ENCODE results near the gene NDST4.

Gene NDST4

DNA sequence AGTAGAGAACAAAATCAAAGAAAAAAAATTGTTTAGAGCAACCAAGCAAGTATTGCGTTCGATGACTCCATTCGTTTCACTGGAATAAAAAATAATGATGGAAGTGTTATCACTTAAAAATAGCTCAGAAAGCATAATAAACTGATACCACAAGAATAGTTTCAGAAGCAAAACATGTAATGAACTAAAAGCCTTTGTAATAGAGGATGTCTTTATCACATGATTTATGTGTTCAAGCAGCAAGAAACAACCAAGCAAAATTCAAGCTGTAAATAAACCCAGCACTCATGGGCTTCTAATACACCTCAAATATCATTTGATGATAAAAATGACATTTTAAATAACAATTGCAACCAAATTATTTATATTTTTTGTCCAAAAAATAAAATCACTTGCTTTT is 192.2 kb downstream of the NDST4 start:
- DNase-seq (ENCODE audit: low read depth in 2 of 2, low spot score in 1 of 2) = no peak

- DNase-seq (ENCODE audit: low read depth in 2 of 2, low spot score in 1 of 2) = no peak
Measured at GRCh38 chr4:114911111-114911510, 202.3 kb downstream of the NDST4 start.

GRCh38 chr4:114907568-114907967 is 205.9 kb downstream of the NDST4 start:
- no peak for DNase-seq (ENCODE audit: low read depth in 2 of 2, low spot score in 1 of 2)

DNA sequence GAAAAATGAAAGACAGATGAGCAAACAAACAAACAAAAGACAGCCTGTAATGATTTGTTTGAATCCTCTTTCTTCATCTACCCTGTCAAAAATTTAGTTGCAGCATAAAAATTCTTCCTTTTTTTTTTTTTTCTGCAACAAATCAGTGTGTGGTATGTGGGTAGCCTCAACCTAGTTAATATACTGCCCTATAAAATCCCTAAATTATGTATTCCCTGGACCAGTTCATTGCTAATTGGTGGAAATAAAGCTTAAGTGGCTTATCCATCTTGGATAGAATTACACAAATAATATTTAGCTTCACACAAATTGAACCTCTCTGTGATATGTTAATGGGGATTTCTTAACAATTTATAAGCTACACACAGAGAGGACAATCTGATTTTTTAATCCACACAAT is 208.4 kb downstream of the NDST4 start:
- DNase-seq (ENCODE audit: low read depth in 2 of 2, low spot score in 1 of 2) = no peak

- no peak for DNase-seq (ENCODE audit: low read depth in 2 of 2, low spot score in 1 of 2)
Measured at GRCh38 chr4:114900934-114901333, 212.5 kb downstream of the NDST4 start.

DNA sequence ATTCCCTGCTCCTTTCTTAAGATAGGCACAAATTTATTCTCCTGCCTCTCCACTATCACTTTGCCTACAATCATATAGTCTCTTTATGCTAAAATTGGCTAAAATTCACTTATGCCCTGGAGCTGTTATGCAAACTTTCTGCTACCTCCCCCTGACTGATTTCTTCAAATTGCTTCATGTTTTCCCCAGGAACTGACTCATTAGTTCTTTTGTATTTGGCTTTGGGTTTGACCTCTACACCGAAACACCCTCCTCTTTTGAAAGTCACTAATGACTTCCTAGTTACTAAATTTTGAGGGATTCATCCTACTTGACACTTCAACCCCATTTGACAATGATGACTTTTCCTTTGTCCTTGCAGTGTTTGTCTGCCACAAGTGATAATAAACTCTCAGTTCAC is 222.6 kb downstream of the NDST4 start:
- DNase-seq (ENCODE audit: low read depth in 2 of 2, low spot score in 1 of 2) = no peak

DNA sequence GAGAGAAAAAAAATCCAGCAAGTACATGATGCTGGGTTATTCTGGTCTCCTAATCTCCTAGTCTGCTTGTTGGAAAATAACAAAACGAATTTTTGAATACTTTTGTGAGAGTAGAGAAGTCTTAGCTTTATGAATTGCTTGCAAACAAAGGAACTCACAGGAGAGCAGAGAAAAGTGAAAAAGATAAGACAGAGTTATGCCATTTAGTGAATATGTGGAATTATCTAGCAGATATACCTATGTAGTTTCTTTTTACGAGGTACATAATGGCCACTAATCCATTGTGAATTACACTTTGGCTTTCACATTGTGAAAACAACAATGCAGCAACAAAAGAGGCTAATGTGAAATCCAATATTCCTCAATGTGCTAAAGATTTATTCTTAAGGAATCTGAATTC is 226.7 kb downstream of the NDST4 start:
- no peak for DNase-seq (ENCODE audit: low read depth in 2 of 2, low spot score in 1 of 2)

- no peak for DNase-seq (ENCODE audit: low read depth in 2 of 2, low spot score in 1 of 2)
Measured at GRCh38 chr4:114883641-114884040, 229.8 kb downstream of the NDST4 start.

- DNase-seq (ENCODE audit: low read depth in 2 of 2, low spot score in 1 of 2) = no peak
Measured at GRCh38 chr4:114879916-114880669, 233.3 kb downstream of the NDST4 start.

- DNase-seq (ENCODE audit: low read depth in 2 of 2, low spot score in 1 of 2) = no peak
Measured at GRCh38 chr4:114875630-114876029, 237.8 kb downstream of the NDST4 start.

- DNase-seq (ENCODE audit: low read depth in 2 of 2, low spot score in 1 of 2) = no peak
Measured at GRCh38 chr4:114874321-114874720, 239.1 kb downstream of the NDST4 start.

DNA sequence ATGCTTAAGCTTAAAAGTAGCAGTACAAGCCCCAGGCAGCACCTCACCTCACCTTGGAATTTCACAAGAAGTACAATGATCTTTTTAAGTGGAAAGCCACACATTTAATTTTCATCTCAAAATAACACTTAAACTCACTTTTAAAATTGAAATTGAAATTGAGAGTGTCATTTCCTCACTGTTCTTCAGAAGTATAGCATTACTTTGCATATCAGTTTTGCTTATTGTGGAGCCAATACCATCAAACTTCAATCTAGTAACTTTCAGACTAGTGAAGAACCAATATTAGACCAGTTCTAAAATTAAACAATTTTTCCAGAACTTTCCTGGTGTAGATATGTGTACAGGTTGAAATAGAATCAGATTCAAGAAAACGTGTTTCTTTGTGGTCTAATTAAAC is 242.4 kb downstream of the NDST4 start:
- DNase-seq (ENCODE audit: low read depth in 2 of 2, low spot score in 1 of 2) = no peak

- no peak for DNase-seq (ENCODE audit: low read depth in 2 of 2, low spot score in 1 of 2)
Measured at GRCh38 chr4:114866901-114867670, 246.3 kb downstream of the NDST4 start.

- no peak for DNase-seq (ENCODE audit: low read depth in 2 of 2, low spot score in 1 of 2)
Measured at GRCh38 chr4:114864060-114864459, 249.4 kb downstream of the NDST4 start.

DNA sequence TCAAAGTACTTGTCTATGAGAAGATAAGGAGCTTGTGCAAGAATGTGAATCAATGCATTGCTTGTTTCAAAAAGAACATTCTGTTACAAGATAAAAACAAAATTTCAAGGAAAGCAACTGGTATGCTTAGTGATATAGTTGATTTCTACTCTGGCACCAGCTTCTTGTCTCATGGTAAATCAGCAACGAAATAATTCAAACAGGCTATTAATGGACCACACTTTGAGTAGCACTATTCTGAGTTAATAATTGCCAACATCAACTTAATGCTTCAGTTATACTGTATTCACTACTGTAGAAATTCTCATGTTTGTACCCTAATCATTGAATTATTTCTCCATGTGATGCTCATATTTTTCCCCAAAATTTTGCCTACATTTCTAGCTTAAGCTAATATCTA is 252.6 kb downstream of the NDST4 start:
- no peak for DNase-seq (ENCODE audit: low read depth in 2 of 2, low spot score in 1 of 2)

GRCh38 chr4:114857831-114858230 is 255.6 kb downstream of the NDST4 start:
- no peak for DNase-seq (ENCODE audit: low read depth in 2 of 2, low spot score in 1 of 2)

GRCh38 chr4:114839986-114840385 is 273.4 kb downstream of the NDST4 start:
- no peak for DNase-seq (ENCODE audit: low read depth in 2 of 2, low spot score in 1 of 2)

DNA sequence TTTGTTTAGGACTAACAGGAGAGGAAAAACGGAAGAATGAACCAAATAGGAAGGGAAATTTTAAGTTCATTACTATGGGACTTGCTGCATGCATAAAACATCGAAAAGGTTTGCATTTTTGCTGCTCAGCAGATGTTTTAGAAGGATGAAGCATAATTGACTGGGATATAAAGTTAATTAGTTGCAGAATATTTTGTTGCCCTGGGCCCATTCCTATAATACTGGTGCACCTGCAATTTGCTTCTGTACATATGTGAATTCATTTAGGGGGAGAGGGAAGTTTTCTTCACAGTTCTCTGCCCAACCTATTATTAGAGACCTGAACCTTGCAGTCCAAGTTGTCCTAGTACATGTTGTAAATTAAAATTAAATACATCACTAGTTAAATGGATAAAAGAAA is 282.8 kb downstream of the NDST4 start:
- no peak for DNase-seq (ENCODE audit: low read depth in 2 of 2, low spot score in 1 of 2)

DNA sequence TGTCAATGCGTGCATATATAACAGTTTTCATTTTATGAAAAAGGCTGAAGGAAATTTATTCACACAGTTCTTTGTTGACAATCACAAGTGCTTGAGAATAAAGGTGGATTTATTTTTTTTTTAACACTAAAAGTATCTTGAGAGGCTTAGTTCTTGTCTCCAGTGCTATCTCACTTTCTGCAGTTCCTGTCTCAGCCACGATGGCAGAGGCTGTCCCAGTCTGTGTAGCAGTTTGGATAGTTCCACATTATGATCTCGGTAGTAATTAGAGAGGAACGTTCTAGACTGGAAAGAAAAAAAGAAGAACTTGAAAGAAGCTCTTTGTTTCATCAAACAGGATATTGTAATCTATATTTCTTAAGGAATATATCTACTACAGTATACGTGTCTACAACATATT is 285.8 kb downstream of the NDST4 start:
- DNase-seq (ENCODE audit: low read depth in 2 of 2, low spot score in 1 of 2) = no peak

- no peak for DNase-seq (ENCODE audit: low read depth in 2 of 2, low spot score in 1 of 2)
Measured at GRCh38 chr4:114815760-114816159, 297.7 kb downstream of the NDST4 start.

DNA sequence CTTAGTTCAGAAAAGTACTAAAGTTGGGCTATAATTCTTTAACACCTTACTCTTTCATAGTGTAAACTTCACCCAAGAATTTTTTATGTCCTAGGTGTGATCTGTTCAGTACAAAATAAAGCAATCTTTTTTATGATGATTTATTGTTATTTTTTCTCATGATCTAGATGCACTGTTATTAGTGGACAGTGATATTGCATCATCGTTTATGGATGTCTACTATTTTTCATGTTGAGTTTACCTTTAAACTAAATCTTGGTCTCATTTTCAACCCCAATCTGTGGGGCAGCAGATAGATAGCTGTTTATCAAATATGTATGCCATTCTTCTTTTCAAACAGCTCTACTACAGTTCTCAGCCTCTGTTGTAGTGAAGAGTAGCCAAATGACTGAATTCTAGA is 299.5 kb downstream of the NDST4 start:
- DNase-seq (ENCODE audit: low read depth in 2 of 2, low spot score in 1 of 2) = no peak

DNA sequence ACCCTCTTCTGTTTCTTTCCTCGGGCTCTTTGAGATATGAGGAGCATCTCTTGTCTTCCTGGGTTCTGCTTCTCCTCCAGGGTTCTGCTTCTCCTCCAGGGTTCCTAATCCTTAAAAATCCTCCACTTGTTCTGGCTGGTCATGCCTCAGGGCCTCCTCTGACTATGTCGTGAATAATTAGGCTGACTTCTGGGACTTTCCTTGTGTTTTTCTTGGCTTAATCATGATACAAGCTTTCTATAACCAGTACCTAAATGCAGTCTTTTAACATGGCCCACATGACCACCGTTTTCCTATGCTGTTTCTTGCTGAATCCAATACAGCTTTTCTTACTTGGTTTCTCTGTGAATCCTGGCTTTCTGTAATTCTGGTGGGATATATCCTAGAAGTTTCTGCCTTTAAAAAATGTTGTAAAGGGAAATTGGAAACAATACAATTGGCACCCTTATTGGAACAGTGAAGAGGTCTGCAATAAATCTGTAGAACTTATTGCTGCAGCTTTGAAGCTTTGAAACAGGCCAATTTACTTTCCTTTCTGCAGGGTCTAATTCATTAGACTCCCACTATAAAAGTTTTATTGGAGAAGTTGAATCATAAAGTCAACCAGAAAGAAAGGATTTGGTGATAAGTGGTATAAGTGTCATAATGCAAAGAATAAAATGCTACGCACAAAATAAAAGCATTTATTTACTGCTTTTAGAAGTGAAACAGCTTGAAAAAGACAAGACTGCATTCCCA is 301.7 kb downstream of the NDST4 start:
- no peak for DNase-seq (ENCODE audit: low read depth in 2 of 2, low spot score in 1 of 2)

All from stimulated activated CD8-positive, alpha-beta memory T cell treated with anti-CD3 and anti-CD28 coated beads, Interleukin-4, amount 100 ng/mL, for 1 hour (primary cell).